ENCODE measurements around the gene FARSA.

DNA sequence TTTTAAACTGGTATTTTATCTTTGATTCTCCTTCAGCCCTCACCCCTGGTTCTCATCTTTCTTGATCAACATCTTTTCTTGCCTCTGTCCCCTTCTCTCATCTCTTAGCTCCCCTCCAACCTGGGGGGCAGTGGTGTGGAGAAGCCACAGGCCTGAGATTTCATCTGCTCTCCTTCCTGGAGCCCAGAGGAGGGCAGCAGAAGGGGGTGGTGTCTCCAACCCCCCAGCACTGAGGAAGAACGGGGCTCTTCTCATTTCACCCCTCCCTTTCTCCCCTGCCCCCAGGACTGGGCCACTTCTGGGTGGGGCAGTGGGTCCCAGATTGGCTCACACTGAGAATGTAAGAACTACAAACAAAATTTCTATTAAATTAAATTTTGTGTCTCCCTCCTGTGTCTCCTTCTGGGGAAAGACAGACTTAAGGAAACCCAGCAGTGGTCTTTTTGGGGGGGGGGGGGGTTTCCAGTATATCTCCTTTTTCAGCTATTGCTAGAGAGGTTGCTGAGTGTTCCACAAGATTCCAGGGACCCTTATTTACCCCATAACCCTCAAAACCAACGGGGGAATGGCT lies 10.7 kb upstream of the FARSA start:
- TF ChIP-seq EZH2 (IDR thresholded peaks at IDR 0.05; ENCODE audit: insufficient read depth, poor library complexity, severe bottlenecking) = no peak
- no peak for TF ChIP-seq EZH2phosphoT487 (IDR thresholded peaks at IDR 0.05; ENCODE audit: insufficient read depth, low read depth)

Data from GM23248 (cell line).